HCT116 (cell line): Measurements from ENCODE around the gene LIMS2. TPM values are rescaled to one million over a fixed set of nuclear protein-coding genes. Genes with fewer than 3 reads are reported as not detected.

Experiments used
- ATAC-seq: fragments of 200-7000 bp; cut with Tn5 transposase; 2 replicates; pipeline ENCODE4 v1.9.1; 2020; ENCODE audit warnings: mild to moderate bottlenecking, moderate library complexity
- BruUV-seq: library from RNA; stranded (reverse); fragments of 400-500 nt; replicated peaks from 2 replicates; lab custom pipeline; 2021; lab: Mats Ljungman, UMichigan
- CTCF ChIA-PET: fragments of 300-600 bp; sonication (Branson Sonifier 250); formaldehyde crosslinking; loops from one replicate; lab custom pipeline; 2021; ENCODE audit warnings: antibody characterized with exemption; lab: Charles Lee
- POLR2A ChIA-PET: fragments of 300-600, 350-600 bp; sonication (Branson Sonifier 250); formaldehyde crosslinking; loops from one replicate; lab custom pipeline; 2021; ENCODE audit warnings: antibody characterized with exemption; lab: Charles Lee
- RAD21 ChIA-PET, 2 experiments: fragments of 300-600 bp; sonication (Branson Sonifier 250); formaldehyde crosslinking; loops; one replicate each; lab custom pipeline; 2023; ENCODE audit warnings: low total read pairs in 2 of 2; ENCODE audit not compliant: uncharacterized antibody in 2 of 2, unreplicated experiment in 2 of 2, low non-redundant PET in 1 of 2; lab: Charles Lee
- DNase-seq: peaks from one replicate; pipeline ENCODE4 v3.0.0-alpha.2; 2010; ENCODE audit warnings: low read depth, low spot score
- H2AFZ ChIP-seq: fragments of 200-600 bp; shearing (Covaris generic), sonication (generic); 2 replicates; pipeline ENCODE4 v1.6.1; 2017; ENCODE audit warnings: low read depth, mixed run types, mixed read lengths, antibody characterized with exemption, low read length; ENCODE audit not compliant: poor library complexity, severe bottlenecking
- H3K27ac ChIP-seq: 2 replicates; pipeline ENCODE4 v1.5.1; 2012; ENCODE audit warnings: low read depth, low read length
- H3K27me3 ChIP-seq: fragments of 200-600 bp; sonication (generic); 2 replicates; pipeline ENCODE4 v1.6.1; 2016; ENCODE audit warnings: mixed run types, low read length, mixed read lengths; ENCODE audit not compliant: insufficient read depth
- H3K36me3 ChIP-seq, 2 experiments: fragments of 200-500 bp in 1 of 2; fragments of 200-600 bp in 1 of 2; sonication (Bioruptor generic) in 1 of 2; sonication (generic) in 1 of 2; 2 replicates each; pipeline versions ENCODE4 v1.5.1 to v1.6.1; 2014 to 2016; ENCODE audit warnings: low read length in 2 of 2, inconsistent platforms in 1 of 2, mixed read lengths in 1 of 2, mixed run types in 1 of 2; ENCODE audit not compliant: insufficient read depth in 2 of 2, control insufficient read depth in 1 of 2
- H3K4me1 ChIP-seq, 2 experiments: fragments of 200-600 bp in 1 of 2; sonication (generic) in 1 of 2; 2 replicates each; pipeline versions ENCODE4 v1.5.1 to v1.6.1; 2012 to 2017; ENCODE audit warnings: low read length in 2 of 2, inconsistent platforms in 1 of 2, mild to moderate bottlenecking in 1 of 2, mixed read lengths in 1 of 2, mixed run types in 1 of 2, moderate library complexity in 1 of 2; ENCODE audit not compliant: insufficient read depth in 2 of 2, control insufficient read depth in 1 of 2
- H3K4me2 ChIP-seq: fragments of 200-600 bp; sonication (generic); 2 replicates; pipeline ENCODE4 v1.6.1; 2017; ENCODE audit warnings: mixed run types, low read length, mixed read lengths
- H3K4me3 ChIP-seq, 2 experiments: fragments of 200-600 bp in 1 of 2; sonication (generic) in 1 of 2; replicated peaks in 1 of 2; 2 replicates each; pipeline ENCODE4 v1.5.1; 2011 to 2016; ENCODE audit warnings: low read length in 2 of 2, control low read depth in 1 of 2, low read depth in 1 of 2, mild to moderate bottlenecking in 1 of 2, mixed read lengths in 1 of 2, mixed run types in 1 of 2
- H3K79me2 ChIP-seq: fragments of 200-600 bp; sonication (generic); 2 replicates; pipeline ENCODE4 v1.6.1; 2017; ENCODE audit warnings: mild to moderate bottlenecking, mixed run types, low read length, moderate library complexity, mixed read lengths; ENCODE audit not compliant: insufficient read depth
- H3K9ac ChIP-seq: fragments of 200-600 bp; sonication (generic); 2 replicates; pipeline ENCODE4 v1.6.1; 2016; ENCODE audit warnings: low read length, mixed read lengths
- H3K9me2 ChIP-seq: fragments of 200-600 bp; sonication (generic), shearing (Covaris generic); 2 replicates; pipeline ENCODE4 v1.6.1; 2017; ENCODE audit warnings: mixed run types, mild to moderate bottlenecking, moderate library complexity; ENCODE audit not compliant: insufficient read depth
- H3K9me3 ChIP-seq, 2 experiments: fragments of 200-500 bp in 1 of 2; fragments of 200-600 bp in 1 of 2; sonication (Bioruptor generic) in 1 of 2; sonication (generic) in 1 of 2; 2 replicates each; pipeline ENCODE4 v1.6.1; 2014 to 2017; ENCODE audit warnings: low read length in 2 of 2, mixed read lengths in 2 of 2, inconsistent platforms in 1 of 2, low read depth in 1 of 2, mild to moderate bottlenecking in 1 of 2, mixed run types in 1 of 2, moderate library complexity in 1 of 2; ENCODE audit not compliant: control insufficient read depth in 1 of 2, insufficient read depth in 1 of 2
- H4K20me1 ChIP-seq: fragments of 200-600 bp; sonication (generic), shearing (Covaris generic); 2 replicates; pipeline ENCODE4 v1.6.1; 2017; ENCODE audit warnings: mixed run types, mild to moderate bottlenecking, moderate library complexity; ENCODE audit not compliant: insufficient read depth
- CBX3 ChIP-seq: IDR thresholded peaks from 2 replicates; pipeline ENCODE4 v1.6.1; 2012; ENCODE audit warnings: low read depth
- EGR1 ChIP-seq: IDR thresholded peaks from 2 replicates; pipeline ENCODE4 v1.6.1; 2012; ENCODE audit warnings: low read depth
- JUND ChIP-seq: IDR thresholded peaks from 2 replicates; pipeline ENCODE4 v1.6.1; 2012
- SIN3A ChIP-seq: IDR thresholded peaks from 2 replicates; pipeline ENCODE4 v1.6.1; 2012; ENCODE audit warnings: low read depth
- SRF ChIP-seq: IDR thresholded peaks from 2 replicates; pipeline ENCODE4 v1.6.1; 2012; ENCODE audit warnings: low read depth
- ZFX ChIP-seq: fragments of 450-650 bp; IDR thresholded peaks from 2 replicates; pipeline ENCODE4 v1.6.1; 2017
- ZNF274 ChIP-seq: fragments of 200-500 bp; sonication (Bioruptor generic); IDR thresholded peaks from 2 replicates; pipeline ENCODE4 v1.6.1; 2014; ENCODE audit warnings: mild to moderate bottlenecking, low read depth, low read length, inconsistent platforms
- intact Hi-C: fragments of 100-400 bp; cut with micrococcal nuclease; formaldehyde crosslinking; loops from 2 replicates; pipeline ENCODE4 v1.10.0; 2022
- total RNA-seq: library from RNA; stranded (reverse); gene quantifications from one replicate; pipeline ENCODE4 v1.2.1, GENCODE V29; 2021; ENCODE audit not compliant: unreplicated experiment
- TF ChIP-seq, protein P1 (sequence below), 3 experiments: fragments of 200-600 bp in 1 of 3; sonication (generic) in 1 of 3; IDR thresholded peaks in 2 of 3; conservative IDR thresholded peaks in 1 of 3; 2 replicates each; pipeline ENCODE4 v1.5.1; 2012 to 2017; ENCODE audit warnings: low read depth in 2 of 3, low read length in 2 of 3, antibody characterized with exemption in 1 of 3, borderline replicate concordance in 1 of 3, control low read depth in 1 of 3, mild to moderate bottlenecking in 1 of 3, mixed read lengths in 1 of 3, mixed run types in 1 of 3, moderate library complexity in 1 of 3; ENCODE audit not compliant: insufficient read depth in 1 of 3
- TF ChIP-seq, protein P2 (sequence below): IDR thresholded peaks from 2 replicates; pipeline ENCODE4 v1.6.1; 2012

The LIMS2 gene
- total RNA-seq, 1 experiment from 2014 or later: 3.7 TPM

- CTCF ChIA-PET: interaction anchor here (1.2 to 1.6 kb wide), 2 partner anchors 12 to 91 kb away, joined by 3 to 4 read pairs; no protein-coding TSS in a partner anchor
- BruUV-seq: no TSS peak
- POLR2A ChIA-PET: no interaction called here
Observed at GRCh38 chr2:127681976-127682857, 6.9 kb upstream of the LIMS2 start.

DNA sequence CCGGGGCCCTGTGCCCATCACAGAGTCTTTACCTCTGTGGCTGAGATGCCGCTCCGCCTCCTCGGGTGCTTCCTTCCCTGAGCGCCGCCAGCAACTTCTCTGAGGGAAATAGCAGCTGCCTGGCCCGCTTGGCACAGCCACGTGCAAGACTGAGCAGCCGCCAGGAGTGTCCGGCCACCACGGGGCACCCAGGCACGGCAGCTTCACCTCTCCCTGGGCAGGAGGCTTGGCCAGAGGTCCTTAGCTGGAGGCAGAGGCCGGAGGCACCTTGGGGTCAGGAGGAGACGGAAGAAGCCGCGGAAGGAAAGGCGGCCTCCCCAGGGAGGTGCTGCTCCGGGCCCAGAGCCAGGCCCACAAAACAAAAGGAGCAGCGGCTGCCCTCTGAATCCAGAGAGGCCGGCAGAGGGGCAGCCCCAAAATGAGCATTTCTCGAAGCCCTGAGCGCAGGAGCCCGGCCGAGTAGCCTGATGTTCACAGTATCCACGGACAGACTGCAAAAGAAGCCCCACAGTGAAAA lies 6.0 kb upstream of the LIMS2 start:
- Histone ChIP-seq H3K36me3 (no peaks in the 10 kb centered on the region), H3K9me3 (no peaks in the 10 kb centered on the region), H3K9me2 (no peaks in the 10 kb centered on the region), H3K79me2 (no peaks in the 10 kb centered on the region), H3K4me2 (no peak overlapping the region), H3K27ac (no peak overlapping the region), H3K4me1 (no peaks in the 10 kb centered on the region), H2AFZ (no peak overlapping the region), H3K4me3 (no peak overlapping the region), H4K20me1 (no peaks in the 10 kb centered on the region), H3K9ac (no peak overlapping the region), H3K27me3 (no peaks in the 10 kb centered on the region)
- ATAC-seq (no peak), DNase-seq (no peak)
- intact Hi-C loops: no loop called here
- CTCF ChIA-PET: no interaction called here
- no TSS peak for BruUV-seq
- RAD21 ChIA-PET: no interaction called here
- TF ChIP-seq JUND: no peak
- TF ChIP-seq ZFX: no peak
- TF ChIP-seq, protein P1, sequence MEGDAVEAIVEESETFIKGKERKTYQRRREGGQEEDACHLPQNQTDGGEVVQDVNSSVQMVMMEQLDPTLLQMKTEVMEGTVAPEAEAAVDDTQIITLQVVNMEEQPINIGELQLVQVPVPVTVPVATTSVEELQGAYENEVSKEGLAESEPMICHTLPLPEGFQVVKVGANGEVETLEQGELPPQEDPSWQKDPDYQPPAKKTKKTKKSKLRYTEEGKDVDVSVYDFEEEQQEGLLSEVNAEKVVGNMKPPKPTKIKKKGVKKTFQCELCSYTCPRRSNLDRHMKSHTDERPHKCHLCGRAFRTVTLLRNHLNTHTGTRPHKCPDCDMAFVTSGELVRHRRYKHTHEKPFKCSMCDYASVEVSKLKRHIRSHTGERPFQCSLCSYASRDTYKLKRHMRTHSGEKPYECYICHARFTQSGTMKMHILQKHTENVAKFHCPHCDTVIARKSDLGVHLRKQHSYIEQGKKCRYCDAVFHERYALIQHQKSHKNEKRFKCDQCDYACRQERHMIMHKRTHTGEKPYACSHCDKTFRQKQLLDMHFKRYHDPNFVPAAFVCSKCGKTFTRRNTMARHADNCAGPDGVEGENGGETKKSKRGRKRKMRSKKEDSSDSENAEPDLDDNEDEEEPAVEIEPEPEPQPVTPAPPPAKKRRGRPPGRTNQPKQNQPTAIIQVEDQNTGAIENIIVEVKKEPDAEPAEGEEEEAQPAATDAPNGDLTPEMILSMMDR (IDR thresholded peaks at IDR 0.05 in 2 of 3, conservative IDR thresholded peaks at IDR 0.05 in 1 of 3; ENCODE audit: borderline replicate concordance in 1 of 3, insufficient read depth in 1 of 3, low read depth in 2 of 3, low read length in 2 of 3): no peak
- no peak for TF ChIP-seq SIN3A
- no peak for TF ChIP-seq EGR1
- no peak for TF ChIP-seq ZNF274
- no peak for TF ChIP-seq SRF
- no peak for TF ChIP-seq CBX3
- POLR2A ChIA-PET: no interaction called here

More at GRCh38 chr2:127681976-127682857, 6.9 kb upstream of the LIMS2 start:
- Histone ChIP-seq H3K9me3 (no peaks in the 10 kb centered on the region), H3K9me2 (no peaks in the 10 kb centered on the region), H4K20me1 (no peaks in the 10 kb centered on the region), H2AFZ (no peak overlapping the region), H3K36me3 (no peaks in the 10 kb centered on the region), H3K27ac (no peak overlapping the region), H3K4me3 (no peak overlapping the region), H3K79me2 (no peaks in the 10 kb centered on the region), H3K27me3 (no peaks in the 10 kb centered on the region), H3K4me2 (no peak overlapping the region), H3K9ac (no peak overlapping the region), H3K4me1 (no peaks in the 10 kb centered on the region)
- RAD21 ChIA-PET: no interaction called here
- DNase-seq (no peak), ATAC-seq (no peak)
- TF ChIP-seq EGR1 (no peak), ZFX (no peak), SRF (no peak)
- TF ChIP-seq, protein P2, sequence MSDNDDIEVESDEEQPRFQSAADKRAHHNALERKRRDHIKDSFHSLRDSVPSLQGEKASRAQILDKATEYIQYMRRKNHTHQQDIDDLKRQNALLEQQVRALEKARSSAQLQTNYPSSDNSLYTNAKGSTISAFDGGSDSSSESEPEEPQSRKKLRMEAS: no peak
- intact Hi-C loops: no loop called here
